Endothelial cell of umbilical vein (primary cell): Measurements from ENCODE around the gene TTBK1.

ENCODE experiments used
- CTCF ChIP-seq, 2 donors: IDR thresholded peaks; 1 replicate in 1 of 2; 2 replicates in 1 of 2; pipeline ENCODE4 v1.5.1; 2011; ENCODE audit warnings: low read length in 2 of 2, mild to moderate bottlenecking in 2 of 2, moderate library complexity in 2 of 2, control low read depth in 1 of 2, inconsistent platforms in 1 of 2, low read depth in 1 of 2; ENCODE audit not compliant: insufficient read depth in 1 of 2; ENCODE audit errors: extremely low read depth in 1 of 2
- EZH2 ChIP-seq: IDR thresholded peaks from 2 replicates; pipeline ENCODE4 v1.6.1; 2012; ENCODE audit warnings: borderline replicate concordance, low read depth, mild to moderate bottlenecking, moderate library complexity, low read length, inconsistent platforms; ENCODE audit not compliant: severe bottlenecking
- GATA2 ChIP-seq: IDR thresholded peaks from 2 replicates; pipeline ENCODE4 v1.7.0; 2011; ENCODE audit warnings: low read depth, mild to moderate bottlenecking, moderate library complexity, mixed read lengths, low read length; ENCODE audit not compliant: insufficient read length, insufficient read depth
- JUN ChIP-seq: IDR thresholded peaks from 2 replicates; pipeline ENCODE4 v1.6.1; 2011; ENCODE audit warnings: borderline replicate concordance, low read depth; ENCODE audit not compliant: insufficient read length, insufficient read depth
- MYC ChIP-seq: IDR thresholded peaks from one replicate; pipeline ENCODE4 v1.6.1; 2011; ENCODE audit warnings: mild to moderate bottlenecking, low read depth, low read length
- POLR2A ChIP-seq: IDR thresholded peaks from 2 replicates; pipeline ENCODE4 v1.6.1; 2012; ENCODE audit warnings: low read depth, mild to moderate bottlenecking, control low read depth, low read length
- POLR2AphosphoS5 ChIP-seq: IDR thresholded peaks from 2 replicates; pipeline ENCODE4 v1.6.1; 2012; ENCODE audit warnings: low read depth, mild to moderate bottlenecking, control low read depth, low read length, moderate library complexity; ENCODE audit not compliant: insufficient read depth
- TF ChIP-seq, protein P1 (sequence below): IDR thresholded peaks from 2 replicates; pipeline ENCODE4 v1.6.1; 2011; ENCODE audit not compliant: insufficient read depth, insufficient read length

GRCh38 chr6:43284991-43285781 lies 41.9 kb downstream of the TTBK1 start:
- TF ChIP-seq POLR2A (no peak), JUN (no peak), EZH2 (no peak), CTCF (IDR thresholded peaks at IDR 0.05; ENCODE audit: extremely low read depth in 1 of 2, insufficient read depth in 1 of 2, low read depth in 1 of 2, low read length in 2 of 2) (no peak), POLR2AphosphoS5 (no peak), MYC (no peak), GATA2 (no peak)
- TF ChIP-seq, protein P1, sequence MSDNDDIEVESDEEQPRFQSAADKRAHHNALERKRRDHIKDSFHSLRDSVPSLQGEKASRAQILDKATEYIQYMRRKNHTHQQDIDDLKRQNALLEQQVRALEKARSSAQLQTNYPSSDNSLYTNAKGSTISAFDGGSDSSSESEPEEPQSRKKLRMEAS, result no peak
